B cell (primary cell): Measurements from ENCODE around the gene KCNK13. TPM values are rescaled to one million over a fixed set of nuclear protein-coding genes. Genes with fewer than 3 reads are reported as not detected.
A peak's percentile ranks its signal among the peaks of the same experiment; 100 is the strongest.

Experiments
- ATAC-seq: fragments of 200-7000 bp; cut with Tn5 transposase; one replicate; pipeline ENCODE4 v1.10.0; 2021; ENCODE audit warnings: low read depth, mild to moderate bottlenecking, moderate number of reproducible peaks, moderate library complexity
- CTCF ChIA-PET: fragments of 350-600 bp; sonication (Branson Sonifier 250); formaldehyde crosslinking; loops from one replicate; lab custom pipeline; 2021; ENCODE audit warnings: antibody characterized with exemption, inconsistent platforms; lab: Charles Lee
- POLR2A ChIA-PET: fragments of 350-600 bp; sonication (Branson Sonifier 250); formaldehyde crosslinking; loops from one replicate; lab custom pipeline; 2021; ENCODE audit warnings: antibody characterized with exemption; lab: Charles Lee
- DNase-seq: peaks from one replicate; pipeline ENCODE4 v3.0.0; 2013
- H2AFZ ChIP-seq: 2 replicates; pipeline ENCODE4 v1.6.1; 2012; ENCODE audit warnings: mild to moderate bottlenecking, low read depth, low read length; ENCODE audit not compliant: insufficient read depth, poor library complexity, severe bottlenecking
- H3K27ac ChIP-seq, 2 donors: 1 replicate in 1 of 2; 2 replicates in 1 of 2; pipeline ENCODE4 v1.5.1; 2012 to 2013; ENCODE audit warnings: low read length in 2 of 2, mild to moderate bottlenecking in 2 of 2, moderate library complexity in 1 of 2
- H3K27me3 ChIP-seq, 4 experiments: fragments of 200-600 bp in 1 of 4; sonication (generic) in 1 of 4; replicated peaks in 1 of 4; 1 replicate in 2 of 4; 2 replicates in 2 of 4; pipeline versions ENCODE4 v1.6.1 to v1.7.0; 2013 to 2016; ENCODE audit warnings: low read length in 3 of 4, mild to moderate bottlenecking in 2 of 4, mixed read lengths in 1 of 4, moderate library complexity in 1 of 4; ENCODE audit not compliant: insufficient read depth in 4 of 4, control insufficient read depth in 3 of 4; ENCODE audit errors: control extremely low read depth in 1 of 4
- H3K36me3 ChIP-seq, 2 experiments: replicated peaks in 1 of 2; 1 replicate in 1 of 2; 2 replicates in 1 of 2; pipeline versions ENCODE4 v1.6.1 to v1.7.1; 2013; ENCODE audit warnings: low read length in 1 of 2; ENCODE audit not compliant: insufficient read depth in 2 of 2, control insufficient read depth in 1 of 2; ENCODE audit errors: control extremely low read depth in 1 of 2, extremely low read depth in 1 of 2
- H3K4me1 ChIP-seq, 2 donors: fragments of 200-600 bp in 1 of 2; sonication (generic) in 1 of 2; 1 replicate in 1 of 2; 2 replicates in 1 of 2; pipeline versions ENCODE4 v1.5.1 to v1.6.1; 2013 to 2017; ENCODE audit warnings: low read length in 2 of 2; ENCODE audit not compliant: control insufficient read depth in 2 of 2, insufficient read depth in 2 of 2
- H3K4me2 ChIP-seq: replicated peaks from 2 replicates; pipeline ENCODE3; 2012; ENCODE audit warnings: mild to moderate bottlenecking, low read depth, low read length; ENCODE audit not compliant: poor library complexity, severe bottlenecking
- H3K4me3 ChIP-seq, 5 experiments: fragments of 200-600 bp in 1 of 5; sonication (generic) in 1 of 5; 1 replicate in 3 of 5; 2 replicates in 2 of 5; pipeline versions ENCODE4 v1.5.1 to v1.7.0; 2011 to 2016; ENCODE audit warnings: low read length in 4 of 5, mild to moderate bottlenecking in 4 of 5, low read depth in 2 of 5, control low read depth in 1 of 5, moderate library complexity in 1 of 5; ENCODE audit not compliant: insufficient read depth in 1 of 5; ENCODE audit errors: control extremely low read depth in 1 of 5, extremely low read depth in 1 of 5
- H3K79me2 ChIP-seq: fragments of 200-600 bp; sonication (generic); one replicate; pipeline ENCODE4 v1.6.0; 2016; ENCODE audit warnings: low read length; ENCODE audit not compliant: control insufficient read depth, insufficient read depth
- H3K9ac ChIP-seq: fragments of 200-600 bp; sonication (generic); 2 replicates; pipeline ENCODE4 v1.6.1; 2017; ENCODE audit warnings: mild to moderate bottlenecking, low read length, moderate library complexity
- H3K9me3 ChIP-seq, 3 donors: one replicate each; pipeline versions ENCODE4 v1.6.1 to v1.7.1; 2013; ENCODE audit warnings: low read length in 2 of 3; ENCODE audit not compliant: control insufficient read depth in 2 of 3, insufficient read depth in 1 of 3; ENCODE audit errors: control extremely low read depth in 1 of 3
- H4K20me1 ChIP-seq: 2 replicates; pipeline ENCODE4 v1.6.0; 2012; ENCODE audit warnings: mild to moderate bottlenecking, low read length; ENCODE audit not compliant: insufficient read depth, control insufficient read depth, poor library complexity, severe bottlenecking
- H3K27ac Mint-ChIP-seq: one replicate; pipeline ENCODE4 v1.8.0; 2021; ENCODE audit warnings: mixed read lengths
- H3K27me3 Mint-ChIP-seq: one replicate; pipeline ENCODE4 v1.8.0; 2021; ENCODE audit warnings: mixed read lengths
- H3K4me1 Mint-ChIP-seq: one replicate; pipeline ENCODE4 v1.8.0; 2021; ENCODE audit warnings: mixed read lengths
- H3K4me3 Mint-ChIP-seq: one replicate; pipeline ENCODE4 v1.8.0; 2021; ENCODE audit warnings: mixed read lengths
- H3K9me3 Mint-ChIP-seq: one replicate; pipeline ENCODE4 v1.8.0; 2022; ENCODE audit warnings: mixed read lengths; ENCODE audit not compliant: insufficient read depth
- CTCF ChIP-seq: fragments of 200-600 bp; IDR thresholded peaks from one replicate; pipeline ENCODE4 v1.8.0; 2022; ENCODE audit warnings: antibody characterized with exemption, mild to moderate bottlenecking
- EZH2 ChIP-seq: IDR thresholded peaks from 2 replicates; pipeline ENCODE4 v1.6.1; 2012; ENCODE audit warnings: borderline replicate concordance, low read depth, mild to moderate bottlenecking, moderate library complexity, low read length; ENCODE audit not compliant: insufficient read depth, poor library complexity, severe bottlenecking
- WGBS: methylation state at CpG from one replicate; pipeline ENCODE4 v1.1.5; 2013; ENCODE audit warnings: missing lambda C conversion rate; ENCODE audit not compliant: insufficient coverage; 5-methylcytosine and 5-hydroxymethylcytosine counted together
- intact Hi-C: fragments of 100-400 bp; cut with micrococcal nuclease; formaldehyde crosslinking; loops from one replicate; pipeline ENCODE4 v1.10.0; 2022
- polyA plus RNA-seq: library from polyadenylated mRNA; depleted of rRNA; stranded (reverse); fragments of >200 nt; gene quantifications from 2 replicates; pipeline ENCODE4 v1.2.3, GENCODE V29; 2012
- total RNA-seq, 2 donors: library from RNA; stranded (reverse); fragments of 120-200 nt in 1 of 2; gene quantifications; 1 replicate in 1 of 2; 2 replicates in 1 of 2; pipeline versions ENCODE4 v1.2.3 to v1.2.4, GENCODE V29; 2013 to 2022

The KCNK13 gene
- total and polyA plus RNA-seq, 2 donors (not counting 1 experiment from before 2014, with no cell fraction given): 0.03 TPM; not detected in 1

DNA sequence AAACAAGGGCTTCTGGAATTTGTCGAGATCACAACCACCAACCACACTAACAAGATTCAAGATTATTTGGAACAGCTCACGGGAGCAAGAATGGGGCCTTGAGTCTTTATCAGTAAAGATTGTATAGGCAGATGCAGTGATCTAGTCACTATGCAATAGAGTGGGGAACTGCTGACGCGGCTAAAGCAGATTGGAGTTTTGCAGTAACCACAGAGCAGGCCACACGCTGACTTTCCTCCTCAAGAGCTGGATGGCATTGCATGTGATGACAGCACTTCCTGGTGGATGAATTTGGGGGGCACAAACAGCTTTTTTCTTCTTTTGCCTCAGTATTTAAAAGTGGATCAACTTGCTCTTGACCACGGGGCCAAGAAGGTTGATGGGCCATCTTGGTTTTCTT lies 46.0 kb downstream of the KCNK13 start:
- Histone ChIP-seq H3K36me3 (no peaks in the 10 kb centered on the region), H3K9me3 (no peaks in the 10 kb centered on the region), H3K4me2 (no peak overlapping the region), H3K4me3 (no peak overlapping the region), H3K27ac (no peak overlapping the region), H3K27me3 (peaks cover 0 to 4% (median 0%) of the 10 kb centered on the region in 4 experiments), H3K9ac (no peak overlapping the region), H3K79me2 (no peaks in the 10 kb centered on the region), H2AFZ (no peak overlapping the region), H3K4me1 (no peaks in the 10 kb centered on the region), H4K20me1 (no peaks in the 10 kb centered on the region)
- Mint-ChIP-seq H3K27ac (no peak overlapping the region), H3K27me3 (peaks cover 17% of the 10 kb centered on the region), H3K9me3 (peaks cover 2% of the 10 kb centered on the region), H3K4me3 (no peak overlapping the region), H3K4me1 (no peaks in the 10 kb centered on the region)
- CTCF ChIA-PET: no interaction called here
- WGBS: 91% methylated on average over 4 of the region's 6 CpGs
- no peak for TF ChIP-seq EZH2
- no peak for TF ChIP-seq CTCF
- DNase-seq (no peak), ATAC-seq (no peak)
- POLR2A ChIA-PET: no interaction called here
- intact Hi-C loops: no loop called here

- no peak overlapping the region for H3K4me2 ChIP-seq
- 75% methylated on average over 8 of the region's 10 CpGs for WGBS
- H3K9ac ChIP-seq: no peak overlapping the region
- no peak overlapping the region for H3K27ac Mint-ChIP-seq
- no peak overlapping the region for H3K4me3 Mint-ChIP-seq
- ChIA-PET POLR2A (no interaction called here), CTCF (no interaction called here)
- H3K9me3 Mint-ChIP-seq: no peaks in the 10 kb centered on the region
- no peaks in the 10 kb centered on the region for H4K20me1 ChIP-seq
- H3K27me3 Mint-ChIP-seq: peaks cover 13% of the 10 kb centered on the region
- DNase-seq (no peak), ATAC-seq (no peak)
- H3K79me2 ChIP-seq: no peaks in the 10 kb centered on the region
- H3K9me3 ChIP-seq: no peaks in the 10 kb centered on the region
- peaks cover 0 to 4% (median 0%) of the 10 kb centered on the region in 4 experiments for H3K27me3 ChIP-seq
- H3K27ac ChIP-seq: no peak overlapping the region
- H3K36me3 ChIP-seq: no peaks in the 10 kb centered on the region
- H3K4me1 ChIP-seq: no peaks in the 10 kb centered on the region
- intact Hi-C loops: loop anchor here (10.0 kb wide), 1 partner anchor 445 kb away; no protein-coding TSS in a partner anchor
- no peaks in the 10 kb centered on the region for H3K4me1 Mint-ChIP-seq
- H2AFZ ChIP-seq: no peak overlapping the region
- no peak overlapping the region for H3K4me3 ChIP-seq
- TF ChIP-seq CTCF: peak; percentile 13
- TF ChIP-seq EZH2: no peak
Measured at GRCh38 chr14:90109858-90110257, 48.1 kb downstream of the KCNK13 start.
